HG02798 (cell line): ENCODE data around the gene ARL14EP.
A peak's percentile ranks its signal among the peaks of the same experiment; 100 is the strongest.

ENCODE experiments used
- ATAC-seq: cut with Tn5 transposase; IDR thresholded peaks from one replicate; pipeline ENCODE4 v1.9.1; 2021; ENCODE audit warnings: mild to moderate bottlenecking; ENCODE audit not compliant: unreplicated experiment, poor library complexity

The ARL14EP gene

DNA sequence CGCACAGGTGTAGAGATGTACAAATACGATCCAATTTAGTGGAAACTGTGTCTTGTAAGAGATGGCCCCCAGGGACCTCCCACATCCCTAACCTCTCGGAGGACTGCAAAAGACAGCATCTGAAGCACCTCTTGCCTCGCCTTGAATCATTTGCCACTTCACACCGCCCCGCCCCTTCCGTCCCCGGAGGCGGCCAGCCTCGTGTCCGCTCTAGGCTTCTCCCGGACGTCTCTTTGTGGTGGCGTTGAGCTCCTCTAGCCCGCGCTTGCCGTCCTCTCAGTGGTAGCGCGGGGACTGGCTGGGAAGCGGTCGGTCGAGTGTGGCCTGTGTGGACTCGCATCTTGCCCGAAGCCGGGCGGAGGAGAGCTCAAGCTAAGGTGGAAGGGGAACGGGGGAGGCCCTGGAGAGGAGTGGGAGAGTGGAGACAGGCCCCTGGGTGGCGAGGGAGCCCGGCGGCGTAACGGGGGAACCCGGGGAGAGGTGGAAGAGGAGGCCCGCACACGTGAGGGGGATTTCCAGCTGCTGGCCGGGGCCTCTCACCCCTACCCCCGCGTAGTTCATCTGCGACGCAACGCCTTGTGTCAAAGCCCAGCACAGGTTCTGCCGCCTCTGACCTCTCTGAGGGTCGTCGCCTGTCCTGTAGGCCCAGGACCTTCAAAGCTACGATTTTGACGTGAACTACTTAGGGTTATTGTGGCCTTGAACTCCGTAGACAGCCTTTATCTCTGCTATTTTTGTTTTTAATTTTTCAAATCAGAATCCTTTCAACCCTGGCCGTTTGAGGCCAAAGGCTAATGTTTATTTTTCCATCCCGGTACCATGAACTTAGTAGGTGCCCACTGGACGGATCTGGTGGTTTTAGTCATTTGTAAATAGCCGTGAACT, at the start of gene ARL14EP:
ARL14EP (plus strand) TSS at position 279 of the 885 bp plus-strand sequence. CDS start 7,845 bp downstream, outside the sequence.
- peak; percentile 98 for ATAC-seq

DNA sequence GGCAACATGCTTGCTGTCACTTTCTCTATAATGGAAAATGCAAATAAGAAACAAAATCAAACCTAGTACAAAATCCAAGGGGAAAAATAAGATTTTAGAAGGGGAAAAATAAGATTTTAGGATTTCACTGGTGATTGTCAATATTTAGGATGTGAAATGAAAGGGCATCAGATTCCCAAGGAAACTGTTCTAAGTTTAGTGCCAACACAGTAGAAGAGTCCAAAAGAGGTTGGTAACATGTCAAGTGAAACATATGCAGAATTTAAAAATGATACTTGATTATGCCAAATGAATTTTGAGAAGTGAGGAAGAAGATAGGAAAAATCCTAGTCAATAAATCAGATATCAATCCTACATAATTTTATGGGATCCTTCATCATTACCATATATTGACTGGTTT, 45.7 kb upstream of the ARL14EP start:
- no peak for ATAC-seq

DNA sequence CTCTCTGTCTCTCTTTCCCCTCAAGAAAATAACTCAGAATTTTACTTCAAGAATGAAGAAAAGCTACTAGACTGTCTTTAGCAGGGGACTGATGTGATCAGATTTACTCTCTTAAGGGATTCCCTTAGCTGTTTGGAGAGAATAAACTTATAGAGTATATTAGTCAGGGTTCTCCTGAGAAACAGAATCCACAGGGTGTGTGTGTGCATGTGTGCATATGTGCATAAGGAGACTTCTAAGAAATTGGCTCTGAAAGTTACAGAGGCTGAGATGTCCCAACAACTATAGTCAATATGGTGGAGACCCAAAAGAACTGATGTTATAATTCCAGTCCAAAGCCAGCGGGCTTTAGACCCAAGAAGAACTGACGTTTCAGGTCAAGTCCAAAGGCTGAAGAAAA, 43.1 kb upstream of the ARL14EP start:
- no peak for ATAC-seq

DNA sequence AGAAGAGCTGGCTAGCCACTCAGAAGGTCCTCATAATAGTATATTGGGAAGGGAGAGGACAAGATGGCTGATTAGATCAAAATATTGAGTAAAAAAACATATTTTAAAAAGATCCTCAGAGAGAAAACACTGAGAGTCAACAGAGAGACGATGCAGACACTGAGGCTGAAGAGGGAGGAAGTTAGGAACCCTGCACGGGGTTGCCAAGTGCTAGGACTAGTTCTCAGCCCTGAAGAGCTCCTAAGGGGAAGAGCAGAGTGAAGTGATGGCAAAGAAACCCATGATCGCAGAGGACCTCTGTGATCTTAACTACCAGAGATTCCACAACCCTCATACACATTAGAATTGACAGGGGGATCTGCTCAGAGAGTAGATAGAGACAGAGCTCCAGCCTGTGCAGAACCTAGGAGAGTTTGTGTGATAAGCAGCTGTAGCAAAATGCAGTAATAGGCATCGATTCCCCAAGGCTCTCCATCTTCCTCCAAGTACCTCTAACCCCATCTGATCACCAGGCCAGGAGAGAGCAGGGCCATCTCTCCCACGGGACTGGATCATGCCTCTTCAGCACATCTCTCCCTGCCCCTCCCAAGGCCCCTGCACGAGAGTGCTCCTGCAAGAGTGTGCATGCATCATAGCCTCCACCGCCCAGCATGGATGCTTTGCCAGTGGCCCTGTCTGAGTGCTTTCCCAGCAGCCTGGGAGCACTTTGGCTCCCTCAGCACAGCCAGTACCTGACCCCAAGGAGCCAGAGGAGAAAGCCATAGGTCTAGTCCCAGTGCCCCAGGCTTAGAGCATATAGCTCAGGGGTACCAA, 41.2 kb upstream of the ARL14EP start:
- peak; percentile 27 for ATAC-seq

DNA sequence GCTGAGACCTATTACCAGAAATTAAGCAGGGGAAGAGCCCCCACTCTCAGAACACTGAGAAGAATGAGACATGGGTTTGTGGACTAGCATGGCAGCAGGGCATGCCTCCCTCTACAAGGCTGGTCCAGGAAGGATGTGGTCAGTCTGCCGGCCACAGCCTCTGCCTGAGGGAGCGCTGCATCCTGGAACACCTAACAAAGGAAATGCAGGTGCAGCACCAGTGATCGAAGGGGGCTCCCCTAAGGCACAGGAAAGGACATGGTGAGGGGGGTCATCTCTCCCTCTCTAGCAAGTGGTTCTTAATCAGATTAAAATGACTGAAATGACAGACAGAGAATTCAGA, 40.6 kb upstream of the ARL14EP start:
- peak; percentile 74 for ATAC-seq

DNA sequence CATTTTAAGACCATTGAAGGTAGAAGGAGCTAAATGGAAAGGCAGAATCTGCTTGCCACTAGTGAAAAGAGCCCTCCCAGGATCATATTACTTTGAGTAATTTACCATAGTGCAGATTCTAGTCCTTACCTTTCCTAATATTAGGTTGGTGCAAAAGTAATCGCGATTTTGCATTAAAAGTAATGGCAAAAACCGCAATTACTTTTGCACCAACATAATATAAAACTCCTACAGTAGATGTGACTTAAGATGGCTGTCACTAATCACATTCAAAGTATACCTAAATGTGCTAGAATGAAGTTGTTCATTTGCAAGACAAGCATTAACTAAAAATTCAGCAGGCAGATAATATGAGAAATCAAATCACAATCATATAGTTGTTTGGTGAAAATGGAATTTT, 38.1 kb upstream of the ARL14EP start:
- ATAC-seq: no peak

DNA sequence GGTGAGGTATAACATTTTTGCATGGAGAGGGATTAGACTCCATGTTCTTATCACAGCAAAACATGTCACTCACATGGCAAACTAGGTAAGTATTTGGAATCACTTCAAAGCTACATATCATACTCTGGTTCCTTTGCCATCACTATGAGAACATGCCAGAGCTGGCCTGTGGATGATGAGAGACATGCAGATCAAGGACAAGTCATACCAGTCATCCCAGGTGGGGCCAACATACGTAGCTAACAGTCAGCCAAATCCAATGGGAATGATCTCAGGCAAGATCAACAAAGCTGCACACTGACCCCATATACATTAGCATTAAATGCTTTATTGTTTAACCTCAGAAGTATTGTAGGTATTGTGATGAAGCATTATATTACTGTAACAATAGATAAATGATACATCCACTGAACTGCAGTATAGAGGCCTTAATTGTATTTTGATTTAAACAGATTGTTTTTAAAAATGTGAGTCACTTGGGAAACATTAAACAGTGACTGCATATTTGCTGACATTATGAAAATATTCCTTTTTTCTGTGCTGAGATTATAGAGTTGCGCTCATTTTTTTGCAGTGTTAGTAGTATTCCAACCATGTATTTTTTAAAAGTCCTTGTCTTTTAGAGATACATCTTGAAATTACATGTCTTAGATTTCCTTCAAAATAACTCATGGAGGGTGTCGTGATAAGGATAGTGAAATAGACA, 37.3 kb upstream of the ARL14EP start:
- no peak for ATAC-seq

DNA sequence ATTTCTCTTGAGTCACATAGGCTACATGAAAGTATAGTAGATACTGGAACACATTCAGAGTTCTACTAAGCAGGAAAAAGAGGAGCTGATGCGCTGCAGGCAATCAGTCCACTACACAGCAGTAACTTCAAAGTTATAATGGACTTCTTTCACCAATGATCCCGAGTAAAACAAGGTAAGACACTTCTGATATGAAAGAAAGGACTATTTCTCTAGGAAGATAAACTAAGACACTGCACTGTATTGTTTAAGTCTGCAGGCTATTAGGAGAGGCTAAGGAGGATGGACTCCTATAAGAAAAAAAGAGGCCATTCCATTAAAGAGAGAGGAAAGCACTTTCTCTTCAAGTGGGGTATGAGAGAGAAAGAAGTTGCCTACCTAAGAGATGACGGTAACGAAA, 31.6 kb upstream of the ARL14EP start:
- ATAC-seq: no peak

DNA sequence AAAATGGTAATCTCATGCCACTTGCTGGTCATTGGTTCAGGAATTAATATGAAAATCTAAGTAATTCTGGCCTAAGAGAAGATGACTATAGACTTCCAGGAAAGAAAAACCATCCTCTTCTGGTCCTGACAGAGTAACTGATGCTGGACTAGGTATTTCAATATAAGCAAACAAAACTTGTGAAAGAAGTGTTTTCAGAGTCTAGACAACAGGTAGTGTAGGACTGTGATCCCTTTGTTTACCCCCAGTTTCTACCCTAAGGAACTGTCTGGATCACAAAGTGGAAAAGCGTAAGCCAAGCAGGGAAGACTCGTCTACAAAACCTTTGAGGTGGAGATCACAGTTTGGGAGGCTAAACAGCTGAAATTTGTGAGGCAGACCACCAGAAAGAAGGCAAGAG, 30.4 kb upstream of the ARL14EP start:
- no peak for ATAC-seq

DNA sequence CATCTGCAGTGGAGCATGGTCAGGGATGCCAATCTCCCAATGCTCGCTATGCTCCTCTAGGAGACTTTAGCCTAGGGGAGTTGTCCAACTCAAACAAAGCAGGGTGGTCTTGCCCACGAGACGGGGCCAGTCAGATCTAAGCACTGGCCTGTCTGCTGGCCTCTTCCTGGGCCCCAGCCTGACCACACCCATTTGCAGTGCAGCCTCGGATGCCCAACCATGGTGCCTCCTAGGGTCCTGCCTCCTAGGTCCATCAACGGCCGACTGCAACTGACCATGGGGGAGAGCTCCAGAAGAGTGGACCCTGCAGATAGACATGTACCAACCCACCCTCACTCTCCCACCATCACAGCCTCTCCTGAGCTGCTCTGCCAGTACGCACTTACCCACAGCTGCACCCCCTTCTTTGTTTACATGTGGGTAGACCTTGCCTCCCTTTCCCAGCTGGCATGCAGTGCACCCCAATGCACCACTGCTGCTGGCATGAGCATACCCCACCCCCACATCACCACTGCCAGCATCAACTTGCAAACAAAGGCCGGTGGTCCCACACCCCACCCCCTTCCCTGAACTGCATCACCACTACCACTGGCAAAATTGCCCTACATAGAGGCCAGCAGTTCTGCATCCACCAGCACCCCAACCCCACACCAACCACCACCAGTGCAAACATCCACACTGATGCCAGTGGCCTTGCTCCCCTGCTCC, 27.6 kb upstream of the ARL14EP start:
- no peak for ATAC-seq

DNA sequence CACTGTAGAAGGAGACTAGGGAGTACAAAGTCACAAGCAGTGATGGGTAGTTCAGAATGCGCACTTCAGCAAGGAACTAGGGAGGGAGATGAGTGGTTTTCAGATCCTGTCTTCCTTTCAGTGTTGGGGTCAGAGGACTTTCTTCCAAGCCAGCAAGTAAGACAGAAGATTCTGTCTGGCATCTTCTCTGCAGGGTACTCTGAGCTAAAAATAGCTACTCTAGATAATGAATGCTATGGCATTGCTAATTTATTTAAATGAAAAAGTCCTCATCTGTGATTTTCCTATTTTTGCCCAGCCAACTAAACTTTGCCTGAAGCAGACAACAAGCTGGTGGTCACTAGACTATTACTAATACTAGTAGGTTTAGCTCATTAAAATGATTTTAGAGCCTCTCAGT, 18.3 kb upstream of the ARL14EP start:
- no peak for ATAC-seq

DNA sequence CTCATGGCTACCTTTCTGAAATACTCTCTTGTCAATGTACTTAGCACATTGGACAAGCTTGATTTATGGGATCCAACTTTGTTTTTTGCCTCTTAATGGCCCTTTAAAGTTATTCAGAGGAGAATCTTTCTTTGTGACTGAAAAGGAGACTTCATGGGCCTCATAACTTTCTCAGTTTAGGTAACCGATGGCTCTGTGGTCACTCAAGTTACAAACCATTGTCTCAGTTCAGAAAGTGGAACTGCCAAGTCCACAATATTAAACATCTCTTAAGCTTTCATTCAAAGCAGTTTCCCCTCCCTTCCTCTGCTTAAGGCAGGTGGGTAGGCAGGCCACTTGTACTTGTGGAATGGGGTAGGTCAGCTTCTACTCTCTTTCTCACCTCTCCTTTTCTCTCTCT, 12.3 kb upstream of the ARL14EP start:
- ATAC-seq: peak; percentile 98

DNA sequence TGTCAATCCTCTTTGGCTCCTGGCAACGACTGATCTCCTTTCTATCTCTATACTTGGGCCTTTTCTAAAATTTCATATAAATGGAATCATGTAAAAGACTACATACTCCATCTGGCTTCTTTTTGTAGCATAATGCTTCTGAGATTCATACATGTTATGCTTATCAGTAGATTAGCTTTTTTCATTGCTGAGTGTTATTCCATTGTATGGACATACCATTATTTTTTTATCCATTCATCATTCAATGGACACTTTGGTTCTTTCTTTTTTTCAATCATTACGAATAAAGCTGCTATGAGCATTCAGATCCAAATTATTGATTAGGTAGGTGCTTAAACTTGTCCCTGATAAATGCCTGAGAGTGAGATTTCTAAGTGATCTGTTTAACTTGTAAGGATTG, 11.7 kb upstream of the ARL14EP start:
- no peak for ATAC-seq

DNA sequence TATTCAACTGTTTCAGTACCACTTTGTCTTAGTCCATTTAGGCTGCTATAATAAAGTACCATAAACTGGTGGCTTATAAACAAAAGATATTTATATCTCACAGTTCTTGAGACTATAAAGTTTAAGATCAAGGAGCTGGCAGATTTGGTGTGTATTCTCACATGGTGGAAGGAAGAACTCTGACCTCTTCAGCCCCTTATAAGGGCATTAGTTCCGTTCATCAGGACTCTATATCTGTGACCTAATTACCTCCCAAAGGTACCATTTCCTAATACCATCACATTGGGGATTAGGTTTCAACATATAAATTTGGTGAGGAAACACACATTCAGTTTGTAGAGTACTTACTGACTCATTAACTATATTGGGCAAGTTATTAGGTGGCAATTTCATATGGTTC, 10.7 kb upstream of the ARL14EP start:
- no peak for ATAC-seq

DNA sequence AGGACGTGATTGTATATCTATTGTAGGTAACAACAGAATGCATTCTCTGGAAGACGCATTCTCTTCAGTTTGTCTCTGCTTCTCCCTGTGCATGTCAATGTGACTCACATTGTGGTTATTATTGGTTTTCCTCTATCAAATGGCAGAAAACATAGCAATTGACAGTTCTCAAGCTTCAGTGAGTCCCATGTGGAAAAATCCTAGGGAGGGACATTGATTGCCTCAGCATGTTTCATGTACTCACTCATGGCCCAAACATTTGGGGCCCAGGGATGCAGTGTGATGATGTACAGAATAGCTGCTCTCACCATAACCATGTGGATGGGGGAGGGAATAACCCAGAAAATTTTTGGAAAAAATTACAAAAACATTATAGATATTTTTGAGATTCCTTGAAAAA, 9.3 kb upstream of the ARL14EP start:
- ATAC-seq: no peak

DNA sequence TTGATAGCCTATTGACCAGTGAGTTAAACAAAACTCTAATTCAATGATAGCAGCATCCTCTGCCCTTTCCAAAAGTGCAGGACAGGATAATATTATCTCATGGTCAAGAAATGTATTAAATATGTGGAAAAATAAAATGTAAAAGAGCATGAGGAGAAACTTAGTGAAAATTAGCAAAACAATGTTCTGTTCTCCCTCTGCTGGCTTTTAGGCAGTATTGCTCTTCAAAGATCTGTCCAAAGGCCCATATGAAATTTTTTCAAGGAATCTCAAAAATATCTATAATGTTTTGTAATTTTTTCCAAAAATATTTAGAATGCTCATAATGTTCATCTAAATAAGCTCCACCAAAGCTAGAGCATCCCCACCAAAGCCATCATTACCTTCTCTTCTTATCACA, 8.3 kb upstream of the ARL14EP start:
- ATAC-seq: no peak

DNA sequence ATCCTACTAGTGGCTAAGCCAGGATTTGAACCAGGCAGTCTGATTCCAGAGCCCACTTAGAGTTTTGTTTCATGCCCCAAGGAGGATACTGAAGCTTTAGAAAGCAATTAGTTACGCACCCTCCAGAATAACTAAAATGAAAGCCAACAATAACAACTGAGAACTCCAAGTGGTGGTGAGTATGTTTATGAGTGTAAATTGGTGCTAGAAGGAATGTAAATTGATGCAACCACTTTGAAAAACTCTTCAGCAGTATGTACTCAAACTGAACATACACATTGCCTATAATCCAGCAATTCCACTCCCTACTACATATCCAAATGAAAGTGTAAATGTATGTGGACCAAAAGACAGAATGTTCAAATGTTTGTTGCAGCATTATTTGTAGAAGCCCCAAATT, 6.7 kb upstream of the ARL14EP start:
- no peak for ATAC-seq

DNA sequence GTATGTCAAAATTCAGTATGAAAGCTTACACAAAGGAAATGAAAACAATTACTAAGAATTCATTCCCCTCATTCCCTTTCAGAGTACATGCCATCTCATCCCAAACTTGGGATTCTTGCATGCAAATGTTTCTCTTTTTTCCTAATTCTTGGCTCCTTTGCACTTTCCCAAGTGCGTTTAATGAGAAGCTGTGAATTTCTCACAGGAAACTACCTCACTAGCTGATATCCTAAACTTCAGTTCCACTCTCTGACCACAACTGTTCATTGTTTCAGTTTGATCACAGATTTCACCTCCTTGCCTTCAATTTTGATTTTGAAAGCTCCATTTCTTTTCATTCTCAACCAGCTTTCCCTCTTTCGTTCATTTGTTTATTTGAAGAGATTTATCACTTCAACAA, 5.9 kb upstream of the ARL14EP start:
- peak; percentile 68 for ATAC-seq

DNA sequence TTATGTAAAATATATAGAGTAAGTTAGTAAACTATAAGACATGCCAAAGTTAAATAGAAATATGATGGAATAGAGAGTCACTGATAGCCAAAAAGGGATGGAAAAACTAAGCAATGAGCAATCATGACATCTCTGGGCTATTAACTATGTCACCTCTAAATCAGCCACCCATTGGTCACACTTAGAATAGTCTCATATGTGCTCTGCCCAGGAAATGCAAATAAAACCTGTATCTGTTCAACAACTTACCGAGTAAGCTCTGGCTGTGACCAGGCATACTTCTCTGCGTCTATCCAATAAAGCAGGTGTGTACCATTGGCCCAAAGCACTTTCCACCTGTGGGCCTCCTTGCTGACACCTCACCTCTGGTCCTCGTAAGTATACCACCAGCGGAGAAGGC, 1.6 kb upstream of the ARL14EP start:
- ATAC-seq: no peak

DNA sequence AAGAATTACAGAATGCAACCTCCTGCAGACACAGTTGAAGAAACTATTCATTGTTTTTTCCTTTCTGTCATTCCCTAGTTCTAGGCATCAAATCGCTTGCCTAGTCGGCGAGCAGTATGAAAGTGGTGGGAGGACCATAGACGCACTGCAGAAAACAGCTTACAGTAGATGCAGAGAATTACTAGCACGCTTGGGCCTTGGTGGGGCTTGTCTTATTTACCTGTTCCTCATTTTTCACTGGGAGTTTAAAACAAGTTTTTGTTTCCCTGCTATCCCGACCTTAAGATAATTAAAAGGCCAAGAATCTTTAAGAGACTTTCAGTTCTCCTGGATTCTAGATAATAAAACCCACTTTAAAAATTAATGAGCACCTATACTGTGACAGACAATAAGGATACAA, 713 bp upstream of the ARL14EP start:
- ATAC-seq: no peak
